HepG2 (cell line): ENCODE data around the gene STK39. TPM values are rescaled to one million over a fixed set of nuclear protein-coding genes. Genes with fewer than 3 reads are reported as not detected.

Experiments used
- EED ChIP-seq: sonication (generic); formaldehyde crosslinking; IDR thresholded peaks from 2 replicates; pipeline ENCODE4 v1.5.0; 2020; ENCODE audit warnings: mild to moderate bottlenecking, missing genetic modification reagents
- ELF4 ChIP-seq: sonication (generic); formaldehyde crosslinking; IDR thresholded peaks from 2 replicates; pipeline ENCODE4 v1.5.0; 2020; ENCODE audit warnings: missing genetic modification reagents, mild to moderate bottlenecking, moderate library complexity, borderline replicate concordance
- ESRRA ChIP-seq: sonication (generic); formaldehyde crosslinking; IDR thresholded peaks from 2 replicates; pipeline ENCODE4 v1.5.1; 2020; ENCODE audit warnings: mild to moderate bottlenecking, low read depth, missing genetic modification reagents
- FOXA1 ChIP-seq, 2 experiments: fragments of 450-650 bp in 1 of 2; sonication (generic) in 1 of 2; formaldehyde crosslinking in 1 of 2; IDR thresholded peaks; 2 replicates each; pipeline versions ENCODE4 v1.4.0 to v1.6.1; 2016 to 2020; ENCODE audit warnings: missing genetic modification reagents in 1 of 2
- GMEB1 ChIP-seq: sonication (generic); formaldehyde crosslinking; IDR thresholded peaks from 2 replicates; pipeline ENCODE4 v1.5.1; 2020; ENCODE audit warnings: missing genetic modification reagents, mild to moderate bottlenecking, borderline replicate concordance
- HDAC1 ChIP-seq: sonication (generic); formaldehyde crosslinking; IDR thresholded peaks from 2 replicates; pipeline ENCODE4 v1.5.1; 2020; ENCODE audit warnings: mild to moderate bottlenecking, missing genetic modification reagents
- HOXA9 ChIP-seq: sonication (generic); formaldehyde crosslinking; IDR thresholded peaks from 2 replicates; pipeline ENCODE4 v1.8.1; 2022; ENCODE audit warnings: missing genetic modification reagents, mild to moderate bottlenecking, moderate library complexity, borderline replicate concordance
- NCOR1 ChIP-seq: fragments of 200-600 bp; sonication (generic); IDR thresholded peaks from 2 replicates; pipeline ENCODE4 v1.7.0; 2017; ENCODE audit warnings: antibody characterized with exemption, low read length, borderline replicate concordance
- PHF8 ChIP-seq: sonication (generic); formaldehyde crosslinking; IDR thresholded peaks from 2 replicates; pipeline ENCODE4 v1.5.0; 2020; ENCODE audit warnings: missing genetic modification reagents
- RBM39 ChIP-seq: fragments of 200-400 bp; formaldehyde crosslinking; IDR thresholded peaks from one replicate; pipeline ENCODE4 v1.6.1; 2018; ENCODE audit warnings: antibody characterized with exemption, mild to moderate bottlenecking, low read depth, low read length; ENCODE audit not compliant: poor library complexity, severe bottlenecking
- SMAD3 ChIP-seq: sonication (generic); formaldehyde crosslinking; IDR thresholded peaks from 2 replicates; pipeline ENCODE4 v1.4.0; 2020; ENCODE audit warnings: missing genetic modification reagents
- SRF ChIP-seq: IDR thresholded peaks from 2 replicates; pipeline ENCODE4 v1.6.1; 2011; ENCODE audit warnings: mild to moderate bottlenecking, low read depth, low read length, moderate library complexity
- ZBTB20 ChIP-seq: sonication (generic); formaldehyde crosslinking; IDR thresholded peaks from 2 replicates; pipeline ENCODE4 v1.8.1; 2023; ENCODE audit warnings: missing genetic modification reagents, low read depth, mild to moderate bottlenecking, borderline replicate concordance
- ZNF224 ChIP-seq: sonication (generic); formaldehyde crosslinking; IDR thresholded peaks from 2 replicates; pipeline ENCODE4 v1.5.0; 2020; ENCODE audit warnings: mild to moderate bottlenecking, missing genetic modification reagents
- ZNF574 ChIP-seq: sonication (generic); formaldehyde crosslinking; IDR thresholded peaks from 2 replicates; pipeline ENCODE4 v1.4.0; 2020; ENCODE audit warnings: missing genetic modification reagents
- ZNF652 ChIP-seq: IDR thresholded peaks from 2 replicates; pipeline ENCODE4 v1.6.1; 2016; ENCODE audit warnings: low read depth, borderline replicate concordance
- ZNF670 ChIP-seq: sonication (generic); formaldehyde crosslinking; IDR thresholded peaks from 2 replicates; pipeline ENCODE4 v1.8.0; 2022; ENCODE audit warnings: mild to moderate bottlenecking, missing genetic modification reagents, borderline replicate concordance
- ZNF749 ChIP-seq: sonication (generic); formaldehyde crosslinking; IDR thresholded peaks from 2 replicates; pipeline ENCODE4 v1.8.0; 2022; ENCODE audit warnings: mild to moderate bottlenecking, missing genetic modification reagents, moderate library complexity, borderline replicate concordance
- ZNF883 ChIP-seq: sonication (generic); formaldehyde crosslinking; IDR thresholded peaks from 2 replicates; pipeline ENCODE4 v1.5.1; 2020; ENCODE audit warnings: mild to moderate bottlenecking, missing genetic modification reagents; ENCODE audit errors: not compliant biosample characterization
- ZSCAN30 ChIP-seq: sonication (generic); formaldehyde crosslinking; IDR thresholded peaks from 2 replicates; pipeline ENCODE4 v1.5.0; 2020; ENCODE audit warnings: mild to moderate bottlenecking, missing genetic modification reagents
- polyA plus RNA-seq, 8 experiments: library from polyadenylated mRNA; depleted of rRNA in 3 of 8; stranded (reverse) in 7 of 8; unstranded in 1 of 8; fragments of >200 nt; fragmentation: Illumina TruSeq in 4 of 8; extraction: Trizol in 4 of 8; gene quantifications; 2 replicates each; pipeline versions ENCODE4 v1.2.1 to v1.2.3, GENCODE V29; 2011 to 2016; ENCODE audit warnings: low read depth in 4 of 8, missing spikeins in 1 of 8, mixed read lengths in 1 of 8; ENCODE audit not compliant: insufficient read depth in 1 of 8
- total RNA-seq, 5 experiments: library from RNA; depleted of rRNA; stranded (reverse); fragments of >200 nt; fragmentation: Illumina TruSeq; extraction: Trizol; gene quantifications; 2 replicates each; pipeline ENCODE4 v1.2.3, GENCODE V29; 2016; ENCODE audit warnings: low read depth in 1 of 5
- TF ChIP-seq, protein P1 (sequence below): sonication (generic); formaldehyde crosslinking; IDR thresholded peaks from 2 replicates; pipeline ENCODE4 v1.4.0; 2020; ENCODE audit warnings: missing genetic modification reagents
- TF ChIP-seq, protein P2 (sequence below): sonication (generic); formaldehyde crosslinking; conservative IDR thresholded peaks from 2 replicates; pipeline ENCODE4 v1.4.0; 2020; ENCODE audit warnings: missing genetic modification reagents

Gene STK39
- total and polyA plus RNA-seq, 2 of the 13 experiments (the other 11 are each of a cell fraction or from before 2014, with no cell fraction given): 27.3 to 38.4 TPM

- TF ChIP-seq ESRRA (CRISPR knock-in tag): peak; percentile 31
- TF ChIP-seq ZNF883 (CRISPR knock-in tag): no peak
- no peak for TF ChIP-seq HOXA9
- TF ChIP-seq GMEB1: peak; percentile 39; the same call in 1 of the 2 replicates
- peak; percentile 94 for TF ChIP-seq NCOR1
- TF ChIP-seq RBM39: no peak
- no peak for TF ChIP-seq ZNF224
- TF ChIP-seq ZNF652 (CRISPR knock-in tag): no peak
- TF ChIP-seq SMAD3: no peak; the same call in none of the 2 replicates
- no peak for TF ChIP-seq EED
- TF ChIP-seq ZSCAN30: no peak
- no peak for TF ChIP-seq FOXA1 (IDR thresholded peaks at IDR 0.05)
- peak; percentile 54; the same call in 1 of the 2 replicates for TF ChIP-seq FOXA1 (CRISPR knock-in tag; IDR thresholded peaks at IDR 0.05)
- no peak for TF ChIP-seq ZNF574 (CRISPR knock-in tag)
- peak; percentile 92; the same call in 1 of the 2 replicates for TF ChIP-seq ELF4
- TF ChIP-seq ZNF749 (CRISPR knock-in tag): no peak
- TF ChIP-seq PHF8: 0 out of 2 replicates have a peak, but pooled peaks have one; percentile 9
- TF ChIP-seq, protein P1, sequence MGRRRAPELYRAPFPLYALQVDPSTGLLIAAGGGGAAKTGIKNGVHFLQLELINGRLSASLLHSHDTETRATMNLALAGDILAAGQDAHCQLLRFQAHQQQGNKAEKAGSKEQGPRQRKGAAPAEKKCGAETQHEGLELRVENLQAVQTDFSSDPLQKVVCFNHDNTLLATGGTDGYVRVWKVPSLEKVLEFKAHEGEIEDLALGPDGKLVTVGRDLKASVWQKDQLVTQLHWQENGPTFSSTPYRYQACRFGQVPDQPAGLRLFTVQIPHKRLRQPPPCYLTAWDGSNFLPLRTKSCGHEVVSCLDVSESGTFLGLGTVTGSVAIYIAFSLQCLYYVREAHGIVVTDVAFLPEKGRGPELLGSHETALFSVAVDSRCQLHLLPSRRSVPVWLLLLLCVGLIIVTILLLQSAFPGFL (CRISPR knock-in tag): no peak
- TF ChIP-seq ZNF670 (CRISPR knock-in tag): no peak
- TF ChIP-seq, protein P2, sequence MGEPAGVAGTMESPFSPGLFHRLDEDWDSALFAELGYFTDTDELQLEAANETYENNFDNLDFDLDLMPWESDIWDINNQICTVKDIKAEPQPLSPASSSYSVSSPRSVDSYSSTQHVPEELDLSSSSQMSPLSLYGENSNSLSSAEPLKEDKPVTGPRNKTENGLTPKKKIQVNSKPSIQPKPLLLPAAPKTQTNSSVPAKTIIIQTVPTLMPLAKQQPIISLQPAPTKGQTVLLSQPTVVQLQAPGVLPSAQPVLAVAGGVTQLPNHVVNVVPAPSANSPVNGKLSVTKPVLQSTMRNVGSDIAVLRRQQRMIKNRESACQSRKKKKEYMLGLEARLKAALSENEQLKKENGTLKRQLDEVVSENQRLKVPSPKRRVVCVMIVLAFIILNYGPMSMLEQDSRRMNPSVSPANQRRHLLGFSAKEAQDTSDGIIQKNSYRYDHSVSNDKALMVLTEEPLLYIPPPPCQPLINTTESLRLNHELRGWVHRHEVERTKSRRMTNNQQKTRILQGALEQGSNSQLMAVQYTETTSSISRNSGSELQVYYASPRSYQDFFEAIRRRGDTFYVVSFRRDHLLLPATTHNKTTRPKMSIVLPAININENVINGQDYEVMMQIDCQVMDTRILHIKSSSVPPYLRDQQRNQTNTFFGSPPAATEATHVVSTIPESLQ (CRISPR knock-in tag): no peak
- no peak for TF ChIP-seq ZBTB20 (CRISPR knock-in tag)
- peak; percentile 80 for TF ChIP-seq HDAC1 (CRISPR knock-in tag)
- peak; percentile 7; the same call in 1 of the 2 replicates for TF ChIP-seq SRF
Observed at GRCh38 chr2:168190590-168191336, 56.6 kb downstream of the STK39 start (continued).
